Measurements from ENCODE around the gene TMEM135.
"Not testable (repeated sequence)": the region's sequence is repeated elsewhere in the genome, so short reads cannot be mapped to it uniquely, and the experiment has no call there.

The TMEM135 gene

GRCh38 chr11:87076874-87077429, 39.2 kb downstream of the TMEM135 start:
- DNase-seq (ENCODE audit: low spot score): no peak

DNA sequence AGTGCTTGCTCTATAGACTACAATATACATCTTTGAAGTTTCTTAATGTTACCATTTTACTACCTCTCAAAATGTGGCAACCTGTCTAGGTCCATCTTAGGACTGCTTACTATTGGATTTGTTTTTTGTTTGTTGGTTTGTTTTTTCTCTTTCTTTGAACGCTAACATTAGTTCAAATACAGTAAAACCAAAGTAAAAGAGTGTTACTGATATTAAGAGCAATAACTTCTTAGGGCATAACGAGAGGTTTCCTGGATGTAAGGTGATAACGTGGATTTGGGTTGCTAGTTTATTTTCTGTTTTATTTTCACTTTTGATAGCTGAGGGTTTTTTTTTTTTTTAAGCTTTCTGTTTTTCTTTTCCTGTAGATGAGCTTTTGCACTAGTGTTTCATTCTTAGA, 43.6 kb downstream of the TMEM135 start:
- no peak for DNase-seq (ENCODE audit: low spot score)

DNA sequence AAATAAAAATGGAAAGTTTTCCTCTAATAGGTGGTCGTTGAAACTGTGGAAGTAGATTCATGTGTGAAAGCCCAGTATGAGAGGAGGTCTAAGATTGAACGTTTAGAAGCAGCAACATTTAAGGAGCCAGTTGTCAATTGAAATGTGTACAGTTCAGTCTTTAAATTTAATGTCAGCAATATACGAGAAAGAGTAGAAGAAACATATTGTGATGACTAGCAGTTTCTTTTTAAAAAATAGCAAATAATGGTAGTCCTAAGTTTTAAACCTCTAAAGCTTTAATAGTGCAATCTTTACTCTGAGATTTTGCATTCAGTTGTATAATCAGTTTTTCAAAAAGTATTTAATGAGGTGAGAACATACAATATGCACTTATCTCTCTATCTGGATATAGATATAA, 44.9 kb downstream of the TMEM135 start:
- no peak for DNase-seq (ENCODE audit: low spot score)

- no peak for DNase-seq (ENCODE audit: low spot score)
These were observed 45.3 kb downstream of the TMEM135 start for GRCh38 chr11:87083029-87083428.

DNA sequence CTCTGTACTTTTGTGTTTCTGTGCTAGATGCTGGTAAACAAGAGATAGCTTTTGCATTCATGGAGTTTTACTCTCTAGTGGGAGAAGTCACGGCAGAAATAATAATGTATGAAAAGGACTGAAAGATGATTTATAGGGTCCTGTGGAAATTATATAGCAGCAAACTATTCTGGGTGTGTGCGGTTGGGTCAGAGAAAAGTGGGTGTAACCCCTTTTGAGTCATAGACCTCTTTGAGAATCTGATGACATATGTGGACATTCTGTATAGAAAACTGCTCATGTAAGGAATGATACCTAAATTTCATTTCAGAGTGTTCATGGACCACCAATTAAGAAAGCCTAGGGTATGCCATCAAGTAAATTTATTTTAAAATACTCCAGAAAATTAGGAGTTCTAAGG, 54.4 kb downstream of the TMEM135 start:
- DNase-seq (ENCODE audit: low spot score): peak; percentile 27

DNA sequence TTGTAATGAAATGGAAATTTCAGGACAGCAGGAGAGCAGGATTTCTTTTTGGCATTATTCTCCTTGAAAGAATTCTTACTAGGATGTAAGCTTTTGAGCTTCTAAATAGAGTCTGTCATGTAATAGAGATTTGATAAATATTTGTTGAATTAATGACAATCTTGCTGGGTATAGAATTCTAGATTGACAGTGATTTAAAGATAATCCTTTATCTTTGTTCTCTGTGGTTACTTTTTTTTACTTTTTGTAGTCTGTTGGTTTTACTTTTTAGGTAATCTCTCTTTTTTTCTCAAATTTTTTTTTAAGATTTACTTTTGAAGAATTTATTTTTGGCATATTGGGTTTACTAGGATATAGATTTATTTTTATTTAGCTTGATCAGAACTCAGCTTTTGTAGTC, 54.8 kb downstream of the TMEM135 start:
- DNase-seq (ENCODE audit: low spot score): no peak

- peak; percentile 40 for DNase-seq (ENCODE audit: low spot score)
These were observed 59.8 kb downstream of the TMEM135 start for GRCh38 chr11:87097582-87097981.

DNA sequence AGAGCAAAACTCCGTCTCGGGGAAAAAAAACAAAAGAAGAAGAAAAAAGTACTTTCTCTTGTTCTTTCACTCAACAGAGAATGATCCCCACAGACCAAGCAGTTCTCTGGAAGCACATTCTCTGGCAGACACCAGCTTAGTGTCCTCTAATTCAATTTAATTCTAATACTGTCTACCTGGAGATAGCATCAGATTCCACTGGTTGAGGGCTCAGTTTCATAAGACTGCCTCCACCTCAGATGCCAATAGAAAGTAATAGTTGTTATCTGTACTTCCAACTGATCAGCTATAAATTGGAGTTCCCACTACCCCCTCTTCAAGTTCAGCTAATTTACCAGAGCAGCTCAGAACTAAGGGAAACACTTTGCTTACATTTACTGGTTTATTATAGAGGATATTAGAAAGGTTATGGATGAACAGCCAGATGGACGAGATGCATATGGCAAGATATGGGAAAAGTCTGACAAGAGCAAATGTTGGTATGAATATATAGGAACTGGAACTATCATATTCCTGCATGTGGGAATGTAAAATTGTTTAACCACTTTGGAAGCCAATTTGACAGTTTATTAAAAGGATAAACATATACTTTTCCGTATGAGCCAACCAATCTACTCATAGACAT, 64.3 kb downstream of the TMEM135 start:
- DNase-seq (ENCODE audit: low spot score): no peak

DNA sequence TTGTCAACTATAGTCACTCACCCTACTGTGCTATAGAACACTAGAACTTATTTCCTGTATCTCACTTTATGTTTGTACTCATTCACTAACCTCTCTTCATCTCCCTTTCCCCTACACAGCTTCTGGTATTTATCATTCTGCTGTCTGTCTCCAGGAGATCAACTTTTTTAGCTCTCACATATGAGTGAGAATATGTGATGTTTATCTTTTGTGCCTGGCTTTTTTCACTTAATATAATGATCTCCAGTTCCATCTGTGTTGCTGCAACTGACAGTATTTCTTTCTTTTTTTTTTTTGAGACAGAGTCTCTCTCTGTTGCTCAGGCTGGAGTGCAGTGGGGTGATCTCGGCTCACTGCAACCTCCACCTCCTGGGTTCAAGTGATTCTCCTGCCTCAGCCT, 68.1 kb downstream of the TMEM135 start:
- DNase-seq (ENCODE audit: low spot score): not testable (repeated sequence)

DNA sequence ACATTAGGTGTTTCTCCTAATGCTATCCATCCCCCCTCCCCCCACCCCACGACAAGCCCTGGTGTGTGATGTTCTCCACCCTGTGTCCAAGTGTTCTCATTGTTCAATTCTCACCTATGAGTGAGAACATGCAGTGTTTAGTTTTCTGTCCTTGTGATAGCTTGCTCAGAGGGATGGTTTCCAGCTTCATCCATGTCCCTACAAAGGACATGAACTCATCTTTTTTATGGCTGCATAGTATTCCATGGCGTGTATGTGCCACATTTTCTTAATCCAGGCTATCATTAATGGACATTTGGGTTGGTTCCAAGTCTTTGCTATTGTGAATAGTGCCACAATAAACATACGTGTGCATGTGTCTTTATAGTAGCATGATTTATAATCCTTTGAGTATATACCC, 69.6 kb downstream of the TMEM135 start:
- not testable (repeated sequence) for DNase-seq (ENCODE audit: low spot score)

- DNase-seq (ENCODE audit: low spot score): no peak
These were observed 72.9 kb downstream of the TMEM135 start for GRCh38 chr11:87110443-87111131.

- DNase-seq (ENCODE audit: low spot score): no peak
These were observed 76.4 kb downstream of the TMEM135 start for GRCh38 chr11:87114093-87114492.

GRCh38 chr11:87116185-87116584, 78.5 kb downstream of the TMEM135 start:
- no peak for DNase-seq (ENCODE audit: low spot score)

DNA sequence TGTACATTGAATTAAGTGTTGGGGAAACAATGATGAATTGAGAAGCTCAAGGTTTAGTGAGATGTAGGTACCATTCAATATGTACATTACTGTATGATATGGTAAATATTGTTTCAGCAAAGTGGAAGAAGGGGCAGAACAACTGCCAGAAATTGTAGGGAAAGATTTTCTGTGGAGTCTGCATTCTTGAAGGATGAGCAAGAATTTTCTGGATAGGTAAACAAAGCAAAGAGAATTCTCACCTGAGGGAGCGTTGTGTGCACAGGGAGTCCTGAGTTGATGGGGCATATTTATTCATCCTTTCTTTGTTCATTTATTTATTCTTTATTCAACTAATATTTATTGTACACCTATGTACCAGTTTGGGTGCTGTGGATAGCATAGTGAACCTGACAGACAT, 83.2 kb downstream of the TMEM135 start:
- no peak for DNase-seq (ENCODE audit: low spot score)

GRCh38 chr11:87122852-87123251, 85.1 kb downstream of the TMEM135 start:
- DNase-seq (ENCODE audit: low spot score): no peak

DNA sequence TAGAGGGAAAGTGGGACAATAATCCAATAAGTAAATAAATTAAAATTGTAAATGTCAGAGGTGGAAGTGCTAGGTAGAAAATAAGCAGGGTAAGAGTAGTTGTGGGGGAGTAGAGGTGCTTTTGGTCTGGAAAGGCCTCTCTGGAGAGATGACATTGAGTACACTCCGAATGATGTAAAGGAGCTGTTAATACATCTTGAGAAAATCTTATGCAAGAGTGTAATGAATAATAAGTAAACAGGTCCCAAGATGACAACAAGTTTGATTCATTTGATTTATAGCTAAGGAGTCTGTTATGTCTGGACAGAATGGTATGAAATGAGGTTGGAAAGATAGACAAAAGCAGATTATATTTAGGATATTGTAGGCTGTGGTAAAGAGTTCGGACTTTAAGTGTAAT, 87.5 kb downstream of the TMEM135 start:
- no peak for DNase-seq (ENCODE audit: low spot score)

DNA sequence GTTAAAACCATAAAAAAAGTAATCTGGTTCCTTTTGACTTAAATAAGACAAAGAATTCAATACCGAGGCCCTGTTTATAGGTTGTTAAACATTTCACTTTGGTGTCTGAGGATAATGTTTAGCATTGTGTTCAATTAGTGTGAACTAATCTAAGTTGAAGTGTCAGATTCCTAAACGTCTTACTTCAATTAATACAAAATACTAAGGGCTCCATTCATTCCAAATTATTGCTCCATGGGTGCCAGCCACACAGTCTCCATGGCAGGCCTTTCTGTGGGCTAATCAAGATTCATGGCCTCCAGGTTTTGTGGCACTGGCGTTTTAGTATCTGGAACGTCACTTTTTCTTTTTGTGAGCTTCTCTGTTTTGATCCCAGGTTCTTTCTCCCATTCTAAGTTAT, 89.4 kb downstream of the TMEM135 start:
- DNase-seq (ENCODE audit: low spot score): no peak

GRCh38 chr11:87128372-87128771, 90.6 kb downstream of the TMEM135 start:
- DNase-seq (ENCODE audit: low spot score): no peak

DNA sequence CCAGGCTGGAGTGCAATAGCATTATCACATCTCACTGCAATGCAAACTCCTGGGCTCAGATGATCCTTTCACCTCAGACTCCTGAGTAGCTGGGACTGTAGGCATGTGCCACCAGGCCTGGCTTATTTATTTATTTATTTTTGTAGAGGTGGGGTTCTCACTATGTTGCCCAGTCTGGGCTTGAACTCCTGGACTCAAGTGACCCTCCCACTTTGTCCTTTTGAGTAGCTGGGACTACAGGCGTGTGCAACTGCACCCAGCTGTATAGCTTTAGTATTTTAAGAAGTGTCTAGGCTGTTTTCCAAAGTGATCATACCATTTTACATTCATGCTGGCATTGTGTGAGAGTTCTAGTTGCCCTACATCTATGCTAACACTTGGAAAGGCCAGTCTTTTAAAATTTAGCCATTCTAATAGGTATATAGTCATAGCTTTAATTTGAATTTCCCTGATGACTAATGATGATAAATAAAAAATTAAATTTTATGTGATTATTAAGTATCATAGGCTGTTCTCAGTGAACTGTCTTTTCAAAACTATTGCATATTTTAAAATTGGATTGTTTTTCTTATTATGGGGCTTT, 96.9 kb downstream of the TMEM135 start:
- DNase-seq (ENCODE audit: low spot score): no peak

GRCh38 chr11:87136236-87136635, 98.5 kb downstream of the TMEM135 start:
- no peak for DNase-seq (ENCODE audit: low spot score)

DNA sequence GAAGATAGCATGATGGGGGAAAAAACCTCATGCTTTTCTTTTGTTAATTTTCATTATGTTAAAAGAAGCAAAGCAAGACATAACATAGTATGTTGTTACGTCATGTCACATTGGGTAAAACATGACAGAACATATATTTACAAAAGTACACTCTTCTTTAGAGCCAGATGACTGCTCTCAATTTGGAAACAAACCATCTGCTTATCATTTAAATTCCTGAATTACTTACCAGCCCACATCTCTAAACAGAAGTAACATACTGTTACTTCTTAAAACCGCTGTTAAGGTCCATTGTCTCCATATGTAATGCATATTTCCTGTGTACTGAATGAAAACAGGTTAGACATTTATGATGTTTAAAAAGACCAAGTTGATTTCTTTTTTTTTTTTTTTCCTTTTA, 100.0 kb downstream of the TMEM135 start:
- DNase-seq (ENCODE audit: low spot score): no peak

DNA sequence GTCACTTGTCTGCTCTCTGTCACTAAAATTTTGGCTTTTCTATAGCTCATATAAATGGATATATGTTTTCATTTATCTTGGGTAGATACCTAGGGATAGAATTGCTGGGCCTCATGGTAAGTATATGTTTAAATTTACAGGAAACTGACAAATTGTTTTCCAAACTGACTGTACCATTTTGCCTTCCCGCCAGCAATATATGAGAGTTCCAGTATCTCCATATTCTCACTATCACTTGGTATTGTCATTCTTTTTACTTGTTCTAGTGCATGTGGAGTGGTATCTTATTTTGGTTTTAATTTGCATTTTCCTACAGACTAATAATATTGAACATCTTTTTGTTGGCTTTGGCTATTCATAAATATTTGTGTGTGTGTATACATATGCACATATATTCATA, 101.7 kb downstream of the TMEM135 start:
- DNase-seq (ENCODE audit: low spot score): no peak

DNA sequence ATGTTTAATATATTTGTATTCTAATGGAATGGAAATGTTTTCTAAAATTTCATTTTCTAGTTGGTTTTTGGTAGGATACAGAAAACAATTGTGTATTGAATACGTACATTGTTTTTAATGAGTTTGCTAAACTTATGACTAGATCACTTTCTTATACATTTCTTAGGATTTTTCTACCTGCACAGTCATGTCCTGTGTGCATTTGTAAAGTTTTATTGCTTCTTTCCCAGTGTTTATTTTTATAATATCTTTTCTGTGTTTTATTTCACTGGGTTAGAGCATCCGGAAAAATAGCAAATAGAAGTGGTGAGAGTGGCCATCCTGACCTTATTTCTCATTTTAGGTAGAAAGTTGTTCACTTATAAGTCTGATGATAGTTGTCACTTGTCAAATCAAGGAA, 103.6 kb downstream of the TMEM135 start:
- no peak for DNase-seq (ENCODE audit: low spot score)

All from LoVo (cell line).